HG03095 (cell line): ENCODE data around the gene PTGER2.

Experiments used
- ATAC-seq: cut with Tn5 transposase; IDR thresholded peaks from one replicate; pipeline ENCODE4 v1.9.1; 2021; ENCODE audit warnings: moderate library complexity; ENCODE audit not compliant: unreplicated experiment

Gene PTGER2

GRCh38 chr14:52313903-52314594, at the start of gene PTGER2:
TSS of gene PTGER2 (plus strand) at chr14:52314312. CDS start at chr14:52314549, 237 bp downstream.
- peak; percentile 59 for ATAC-seq

- peak; percentile 68 for ATAC-seq
Measured at GRCh38 chr14:52265253-52265652, 48.9 kb upstream of the PTGER2 start.

- no peak for ATAC-seq
Measured at GRCh38 chr14:52266179-52266578, 47.9 kb upstream of the PTGER2 start.

- ATAC-seq = no peak
Measured at GRCh38 chr14:52266782-52267181, 47.3 kb upstream of the PTGER2 start.

- ATAC-seq = no peak
Measured at GRCh38 chr14:52267501-52268278, 46.4 kb upstream of the PTGER2 start, which contains the start of gene PTGDR. TSS of gene PTGDR (plus strand) at chr14:52267698. CDS start at chr14:52267815, 117 bp downstream.

GRCh38 chr14:52268279-52269061, 45.6 kb upstream of the PTGER2 start:
- ATAC-seq = no peak

GRCh38 chr14:52269100-52269499, 45.0 kb upstream of the PTGER2 start:
- ATAC-seq = no peak

GRCh38 chr14:52269982-52270381, 44.1 kb upstream of the PTGER2 start:
- ATAC-seq = no peak

- ATAC-seq = no peak
Measured at GRCh38 chr14:52271538-52271937, 42.6 kb upstream of the PTGER2 start.

GRCh38 chr14:52272375-52272774, 41.7 kb upstream of the PTGER2 start:
- no peak for ATAC-seq

- no peak for ATAC-seq
Measured at GRCh38 chr14:52275372-52275771, 38.7 kb upstream of the PTGER2 start.

GRCh38 chr14:52277552-52277951, 36.6 kb upstream of the PTGER2 start:
- ATAC-seq = no peak

GRCh38 chr14:52279408-52279807, 34.7 kb upstream of the PTGER2 start:
- ATAC-seq = no peak

- no peak for ATAC-seq
Measured at GRCh38 chr14:52283099-52283498, 31.0 kb upstream of the PTGER2 start.

GRCh38 chr14:52286661-52287649, 27.2 kb upstream of the PTGER2 start:
- no peak for ATAC-seq

- no peak for ATAC-seq
Measured at GRCh38 chr14:52296378-52296777, 17.7 kb upstream of the PTGER2 start.

GRCh38 chr14:52298795-52299194, 15.3 kb upstream of the PTGER2 start:
- no peak for ATAC-seq

- no peak for ATAC-seq
Measured at GRCh38 chr14:52299692-52300278, 14.3 kb upstream of the PTGER2 start.

- ATAC-seq = no peak
Measured at GRCh38 chr14:52303236-52303635, 10.9 kb upstream of the PTGER2 start.
